GM12878 (cell line): ENCODE data around the gene TMEM229B.

Experiments
- DPF2 ChIP-seq: fragments of 450-650 bp; IDR thresholded peaks from 2 replicates; pipeline ENCODE4 v1.6.1; 2017; ENCODE audit warnings: mild to moderate bottlenecking
- EP300 ChIP-seq, 2 experiments: fragments of 150-350 bp in 1 of 2; IDR thresholded peaks; 2 replicates each; pipeline ENCODE4 v1.6.1; 2011 to 2012; ENCODE audit warnings: low read depth in 2 of 2, low read length in 2 of 2, borderline replicate concordance in 1 of 2, improper control_type of control experiment in 1 of 2, inconsistent platforms in 1 of 2; ENCODE audit not compliant: control insufficient read depth in 1 of 2
- EZH2 ChIP-seq: IDR thresholded peaks from 2 replicates; pipeline ENCODE4 v1.6.1; 2012; ENCODE audit warnings: low read depth, mild to moderate bottlenecking, control low read depth, inconsistent platforms, low read length, borderline replicate concordance; ENCODE audit not compliant: control insufficient read depth
- HDGF ChIP-seq: fragments of 450-650 bp; IDR thresholded peaks from 2 replicates; pipeline ENCODE4 v1.6.1; 2016; ENCODE audit warnings: antibody characterized with exemption
- JUND ChIP-seq: IDR thresholded peaks from 2 replicates; pipeline ENCODE4 v1.6.1; 2012; ENCODE audit warnings: low read depth, mild to moderate bottlenecking, low read length, improper control_type of control experiment, moderate library complexity
- MXI1 ChIP-seq: fragments of 150-350 bp; IDR thresholded peaks from 2 replicates; pipeline ENCODE4 v1.6.1; 2011; ENCODE audit warnings: low read depth, mild to moderate bottlenecking, inconsistent platforms, low read length, improper control_type of control experiment
- POLR2A ChIP-seq: IDR thresholded peaks from 2 replicates; pipeline ENCODE4 v1.6.1; 2011; ENCODE audit warnings: low read depth, mild to moderate bottlenecking, low read length
- TARDBP ChIP-seq: IDR thresholded peaks from 2 replicates; pipeline ENCODE4 v1.6.1; 2016; ENCODE audit warnings: borderline replicate concordance
- TCF7 ChIP-seq: IDR thresholded peaks from 2 replicates; pipeline ENCODE4 v1.6.1; 2014; ENCODE audit warnings: antibody characterized with exemption, borderline replicate concordance
- TF ChIP-seq, protein P1 (sequence below): fragments of 450-650 bp; conservative IDR thresholded peaks from 2 replicates; pipeline ENCODE4 v1.6.1; 2017; ENCODE audit warnings: mild to moderate bottlenecking, moderate library complexity
- TF ChIP-seq, protein P2 (sequence below), 3 experiments: IDR thresholded peaks in 2 of 3; conservative IDR thresholded peaks in 1 of 3; 2 replicates each; pipeline ENCODE4 v1.5.1; 2011; ENCODE audit warnings: low read depth in 3 of 3, low read length in 3 of 3, mild to moderate bottlenecking in 3 of 3, control low read depth in 2 of 3, moderate library complexity in 2 of 3, inconsistent platforms in 1 of 3, mixed read lengths in 1 of 3; ENCODE audit not compliant: control insufficient read depth in 2 of 3, insufficient read depth in 1 of 3; ENCODE audit errors: extremely low read depth in 1 of 3
- TF ChIP-seq, protein P3 (sequence below): IDR thresholded peaks from 2 replicates; pipeline ENCODE4 v1.6.1; 2011; ENCODE audit warnings: borderline replicate concordance, low read depth, mild to moderate bottlenecking, moderate library complexity, low read length; ENCODE audit not compliant: insufficient read depth, poor library complexity, severe bottlenecking

- TF ChIP-seq, protein P1, sequence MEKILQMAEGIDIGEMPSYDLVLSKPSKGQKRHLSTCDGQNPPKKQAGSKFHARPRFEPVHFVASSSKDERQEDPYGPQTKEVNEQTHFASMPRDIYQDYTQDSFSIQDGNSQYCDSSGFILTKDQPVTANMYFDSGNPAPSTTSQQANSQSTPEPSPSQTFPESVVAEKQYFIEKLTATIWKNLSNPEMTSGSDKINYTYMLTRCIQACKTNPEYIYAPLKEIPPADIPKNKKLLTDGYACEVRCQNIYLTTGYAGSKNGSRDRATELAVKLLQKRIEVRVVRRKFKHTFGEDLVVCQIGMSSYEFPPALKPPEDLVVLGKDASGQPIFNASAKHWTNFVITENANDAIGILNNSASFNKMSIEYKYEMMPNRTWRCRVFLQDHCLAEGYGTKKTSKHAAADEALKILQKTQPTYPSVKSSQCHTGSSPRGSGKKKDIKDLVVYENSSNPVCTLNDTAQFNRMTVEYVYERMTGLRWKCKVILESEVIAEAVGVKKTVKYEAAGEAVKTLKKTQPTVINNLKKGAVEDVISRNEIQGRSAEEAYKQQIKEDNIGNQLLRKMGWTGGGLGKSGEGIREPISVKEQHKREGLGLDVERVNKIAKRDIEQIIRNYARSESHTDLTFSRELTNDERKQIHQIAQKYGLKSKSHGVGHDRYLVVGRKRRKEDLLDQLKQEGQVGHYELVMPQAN, result no peak
- no peak for TF ChIP-seq DPF2
- TF ChIP-seq, protein P2, sequence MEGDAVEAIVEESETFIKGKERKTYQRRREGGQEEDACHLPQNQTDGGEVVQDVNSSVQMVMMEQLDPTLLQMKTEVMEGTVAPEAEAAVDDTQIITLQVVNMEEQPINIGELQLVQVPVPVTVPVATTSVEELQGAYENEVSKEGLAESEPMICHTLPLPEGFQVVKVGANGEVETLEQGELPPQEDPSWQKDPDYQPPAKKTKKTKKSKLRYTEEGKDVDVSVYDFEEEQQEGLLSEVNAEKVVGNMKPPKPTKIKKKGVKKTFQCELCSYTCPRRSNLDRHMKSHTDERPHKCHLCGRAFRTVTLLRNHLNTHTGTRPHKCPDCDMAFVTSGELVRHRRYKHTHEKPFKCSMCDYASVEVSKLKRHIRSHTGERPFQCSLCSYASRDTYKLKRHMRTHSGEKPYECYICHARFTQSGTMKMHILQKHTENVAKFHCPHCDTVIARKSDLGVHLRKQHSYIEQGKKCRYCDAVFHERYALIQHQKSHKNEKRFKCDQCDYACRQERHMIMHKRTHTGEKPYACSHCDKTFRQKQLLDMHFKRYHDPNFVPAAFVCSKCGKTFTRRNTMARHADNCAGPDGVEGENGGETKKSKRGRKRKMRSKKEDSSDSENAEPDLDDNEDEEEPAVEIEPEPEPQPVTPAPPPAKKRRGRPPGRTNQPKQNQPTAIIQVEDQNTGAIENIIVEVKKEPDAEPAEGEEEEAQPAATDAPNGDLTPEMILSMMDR (IDR thresholded peaks at IDR 0.05 in 2 of 3, conservative IDR thresholded peaks at IDR 0.05 in 1 of 3; ENCODE audit: control insufficient read depth in 2 of 3, extremely low read depth in 1 of 3, insufficient read depth in 1 of 3, low read depth in 3 of 3, low read length in 3 of 3), result no peak
- TF ChIP-seq MXI1, result no peak
- TF ChIP-seq EZH2, result no peak
- TF ChIP-seq, protein P3, sequence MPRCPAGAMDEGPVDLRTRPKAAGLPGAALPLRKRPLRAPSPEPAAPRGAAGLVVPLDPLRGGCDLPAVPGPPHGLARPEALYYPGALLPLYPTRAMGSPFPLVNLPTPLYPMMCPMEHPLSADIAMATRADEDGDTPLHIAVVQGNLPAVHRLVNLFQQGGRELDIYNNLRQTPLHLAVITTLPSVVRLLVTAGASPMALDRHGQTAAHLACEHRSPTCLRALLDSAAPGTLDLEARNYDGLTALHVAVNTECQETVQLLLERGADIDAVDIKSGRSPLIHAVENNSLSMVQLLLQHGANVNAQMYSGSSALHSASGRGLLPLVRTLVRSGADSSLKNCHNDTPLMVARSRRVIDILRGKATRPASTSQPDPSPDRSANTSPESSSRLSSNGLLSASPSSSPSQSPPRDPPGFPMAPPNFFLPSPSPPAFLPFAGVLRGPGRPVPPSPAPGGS, result no peak
- TF ChIP-seq HDGF, result no peak
- no peak for TF ChIP-seq TCF7
- no peak for TF ChIP-seq TARDBP
- no peak for TF ChIP-seq POLR2A
- TF ChIP-seq EP300 (IDR thresholded peaks at IDR 0.05; ENCODE audit: borderline replicate concordance in 1 of 2, control insufficient read depth in 1 of 2, low read depth in 2 of 2, low read length in 2 of 2), result no peak
- TF ChIP-seq JUND, result no peak
Observed at GRCh38 chr14:67446371-67447032, 42.0 kb downstream of the TMEM229B start.
